Measurements from ENCODE around the gene UQCR10. TPM values are rescaled to one million over a fixed set of nuclear protein-coding genes. Genes with fewer than 3 reads are reported as not detected.
"Not testable (repeated sequence)": the region's sequence is repeated elsewhere in the genome, so short reads cannot be mapped to it uniquely, and the experiment has no call there.

The UQCR10 gene
- total RNA-seq, 2 experiments from 2014 or later = 94.2 to 94.9 TPM

GRCh38 chr22:29742326-29742725 is 24.8 kb upstream of the UQCR10 start:
- Mint-ChIP-seq H3K36me3 (peaks cover 3% of the 10 kb centered on the region), H3K4me3 (no peak overlapping the region), H3K27me3 (no peaks in the 10 kb centered on the region), H3K9me3 (ENCODE audit: low read depth) (no peaks in the 10 kb centered on the region), H3K4me1 (peaks cover 1% of the 10 kb centered on the region), H3K27ac (no peak overlapping the region)
- DNase-seq (no peak), ATAC-seq (no peak)
- CTCF ChIA-PET = interaction anchor here (1.2 to 1.7 kb wide), 2 partner anchors 9 to 249 kb away, joined by 3 to 6 read pairs; no protein-coding TSS in a partner anchor

GRCh38 chr22:29744902-29745301 is 22.3 kb upstream of the UQCR10 start:
- H3K4me3 Mint-ChIP-seq = no peak overlapping the region
- ATAC-seq (no peak), DNase-seq (no peak)
- peaks cover 1% of the 10 kb centered on the region for H3K4me1 Mint-ChIP-seq
- H3K9me3 Mint-ChIP-seq (ENCODE audit: low read depth) = no peaks in the 10 kb centered on the region
- peaks cover 3% of the 10 kb centered on the region for H3K36me3 Mint-ChIP-seq
- H3K27ac Mint-ChIP-seq = no peak overlapping the region
- no peaks in the 10 kb centered on the region for H3K27me3 Mint-ChIP-seq
- CTCF ChIA-PET = no interaction called here

GRCh38 chr22:29747832-29748231 is 19.3 kb upstream of the UQCR10 start:
- Mint-ChIP-seq H3K36me3 (peaks cover 6% of the 10 kb centered on the region), H3K4me3 (no peak overlapping the region)
- CTCF ChIA-PET = no interaction called here

GRCh38 chr22:29748248-29748893 is 18.8 kb upstream of the UQCR10 start:
- Mint-ChIP-seq H3K9me3 (ENCODE audit: low read depth) (no peaks in the 10 kb centered on the region), H3K27me3 (no peaks in the 10 kb centered on the region), H3K27ac (no peak overlapping the region), H3K4me1 (peaks cover 11% of the 10 kb centered on the region), H3K36me3 (peaks cover 6% of the 10 kb centered on the region), H3K4me3 (no peak overlapping the region)
- no peak for ATAC-seq
- CTCF ChIA-PET = no interaction called here
- DNase-seq = no peak

More at GRCh38 chr22:29747832-29748231, 19.3 kb upstream of the UQCR10 start:
- no peaks in the 10 kb centered on the region for H3K9me3 Mint-ChIP-seq (ENCODE audit: low read depth)
- no peak overlapping the region for H3K27ac Mint-ChIP-seq
- H3K27me3 Mint-ChIP-seq = no peaks in the 10 kb centered on the region
- ATAC-seq (no peak), DNase-seq (no peak)
- H3K4me1 Mint-ChIP-seq = peaks cover 11% of the 10 kb centered on the region

GRCh38 chr22:29750029-29750428 is 17.1 kb upstream of the UQCR10 start:
- CTCF ChIA-PET = no interaction called here
- Mint-ChIP-seq H3K4me1 (peaks cover 11% of the 10 kb centered on the region), H3K36me3 (peaks cover 6% of the 10 kb centered on the region), H3K27ac (no peak overlapping the region), H3K4me3 (no peak overlapping the region), H3K9me3 (ENCODE audit: low read depth) (no peaks in the 10 kb centered on the region), H3K27me3 (no peaks in the 10 kb centered on the region)
- no peak for ATAC-seq
- DNase-seq = no peak

- Mint-ChIP-seq H3K27me3 (no peaks in the 10 kb centered on the region), H3K4me3 (no peak overlapping the region), H3K4me1 (peaks cover 11% of the 10 kb centered on the region), H3K9me3 (ENCODE audit: low read depth) (no peaks in the 10 kb centered on the region), H3K27ac (peak overlapping the region; percentile 78), H3K36me3 (peaks cover 4% of the 10 kb centered on the region)
- CTCF ChIA-PET = interaction anchor here (1.1 to 1.9 kb wide), 2 partner anchors 9 to 254 kb away, joined by 4 to 6 read pairs; no protein-coding TSS in a partner anchor
- DNase-seq (peak; percentile 58), ATAC-seq (peak; percentile 84)
Measured at GRCh38 chr22:29750559-29751538, 16.3 kb upstream of the UQCR10 start.

GRCh38 chr22:29751669-29752068 is 15.5 kb upstream of the UQCR10 start:
- CTCF ChIA-PET = interaction anchor here (0.9 to 1.9 kb wide), 3 partner anchors 10 to 234 kb away, joined by 3 to 6 read pairs (median 4); no protein-coding TSS in a partner anchor
- no peak for DNase-seq
- Mint-ChIP-seq H3K4me3 (no peak overlapping the region), H3K27ac (peak overlapping the region; percentile 78), H3K27me3 (no peaks in the 10 kb centered on the region), H3K4me1 (peaks cover 11% of the 10 kb centered on the region), H3K36me3 (peaks cover 4% of the 10 kb centered on the region), H3K9me3 (ENCODE audit: low read depth) (no peaks in the 10 kb centered on the region)
- no peak for ATAC-seq

- no peak overlapping the region for H3K27ac Mint-ChIP-seq
- no peak overlapping the region for H3K4me3 Mint-ChIP-seq
- CTCF ChIA-PET = interaction anchor here (0.6 to 2.1 kb wide), 2 partner anchors 18 to 165 kb away, joined by 3 to 5 read pairs; no protein-coding TSS in a partner anchor
- no peaks in the 10 kb centered on the region for H3K9me3 Mint-ChIP-seq (ENCODE audit: low read depth)
- H3K4me1 Mint-ChIP-seq = peaks cover 11% of the 10 kb centered on the region
- peaks cover 4% of the 10 kb centered on the region for H3K36me3 Mint-ChIP-seq
- DNase-seq (no peak), ATAC-seq (no peak)
- no peaks in the 10 kb centered on the region for H3K27me3 Mint-ChIP-seq
Measured at GRCh38 chr22:29753808-29754657, 13.1 kb upstream of the UQCR10 start.

GRCh38 chr22:29754658-29755395 is 12.3 kb upstream of the UQCR10 start:
- CTCF ChIA-PET = interaction anchor here (2.1 kb wide), 1 partner anchor 18 kb away, joined by 5 read pairs; no protein-coding TSS in a partner anchor
- H3K27me3 Mint-ChIP-seq; H3K4me3 Mint-ChIP-seq; ATAC-seq; H3K9me3 Mint-ChIP-seq (ENCODE audit: low read depth); DNase-seq; H3K36me3 Mint-ChIP-seq; H3K27ac Mint-ChIP-seq: not testable (repeated sequence)
- peaks cover 11% of the 10 kb centered on the region for H3K4me1 Mint-ChIP-seq

- Mint-ChIP-seq H3K4me1 (peaks cover 6% of the 10 kb centered on the region), H3K4me3 (no peak overlapping the region), H3K9me3 (ENCODE audit: low read depth) (no peaks in the 10 kb centered on the region), H3K27ac (no peak overlapping the region), H3K27me3 (no peaks in the 10 kb centered on the region), H3K36me3 (peaks cover 2% of the 10 kb centered on the region)
- CTCF ChIA-PET = interaction anchor here (2.1 kb wide), 1 partner anchor 17 kb away, joined by 5 read pairs; no protein-coding TSS in a partner anchor
- DNase-seq (no peak), ATAC-seq (no peak)
Measured at GRCh38 chr22:29755889-29756288, 11.3 kb upstream of the UQCR10 start.

- CTCF ChIA-PET = no interaction called here
- Mint-ChIP-seq H3K9me3 (ENCODE audit: low read depth) (no peaks in the 10 kb centered on the region), H3K27me3 (no peaks in the 10 kb centered on the region)
Measured at GRCh38 chr22:29756341-29756740, 10.8 kb upstream of the UQCR10 start.

GRCh38 chr22:29757096-29757495 is 10.1 kb upstream of the UQCR10 start:
- ATAC-seq (no peak), DNase-seq (no peak)
- Mint-ChIP-seq H3K4me1 (no peaks in the 10 kb centered on the region), H3K27ac (no peak overlapping the region), H3K27me3 (no peaks in the 10 kb centered on the region), H3K4me3 (no peak overlapping the region), H3K9me3 (ENCODE audit: low read depth) (no peaks in the 10 kb centered on the region), H3K36me3 (no peaks in the 10 kb centered on the region)
- CTCF ChIA-PET = no interaction called here

More at GRCh38 chr22:29756341-29756740, 10.8 kb upstream of the UQCR10 start:
- Mint-ChIP-seq H3K4me1 (peaks cover 1% of the 10 kb centered on the region), H3K4me3 (no peak overlapping the region), H3K36me3 (no peaks in the 10 kb centered on the region), H3K27ac (no peak overlapping the region)
- ATAC-seq = no peak
- no peak for DNase-seq

Measured in activated CD8-positive, alpha-beta memory T cell treated with anti-CD3 and anti-CD28 coated beads, Interleukin-2, amount 10 ng/mL, durations not matched to agents 7 days and 5 days (primary cell).